Activated T-cell treated with anti-CD3 and anti-CD28 coated beads, Interleukin-2, amount 50 U/mL, for 4 hours (primary cell): Measurements from ENCODE around the gene METTL5. TPM values are rescaled to one million over a fixed set of nuclear protein-coding genes. Genes with fewer than 3 reads are reported as not detected.
"Not testable (repeated sequence)": the region's sequence is repeated elsewhere in the genome, so short reads cannot be mapped to it uniquely, and the experiment has no call there.

Experiments used
- ATAC-seq, 2 donors: fragments of 200-7000 bp; cut with Tn5 transposase; one replicate each; pipeline ENCODE4 v1.10.0; 2021
- DNase-seq: peaks from one replicate; pipeline ENCODE4 v3.0.0-alpha.2; 2020
- H3K27me3 Mint-ChIP-seq: one replicate; pipeline ENCODE4 v1.8.0; 2021; ENCODE audit warnings: low read depth, mixed read lengths
- H3K36me3 Mint-ChIP-seq: one replicate; pipeline ENCODE4 v1.8.0; 2022; ENCODE audit warnings: mixed read lengths; ENCODE audit not compliant: insufficient read depth
- H3K4me1 Mint-ChIP-seq: one replicate; pipeline ENCODE4 v1.8.0; 2021; ENCODE audit warnings: low read depth, mixed read lengths
- H3K4me3 Mint-ChIP-seq: one replicate; pipeline ENCODE4 v1.8.0; 2021; ENCODE audit warnings: mild to moderate bottlenecking, moderate library complexity, mixed read lengths
- H3K9me3 Mint-ChIP-seq: one replicate; pipeline ENCODE4 v1.8.0; 2021; ENCODE audit warnings: mixed read lengths
- total RNA-seq, 3 donors: library from RNA; stranded (reverse); gene quantifications; one replicate each; pipeline ENCODE4 v1.2.1, GENCODE V29; 2021

Gene METTL5
- 100 to 1,000 TPM; 115 to 138 (median 129) TPM for total RNA-seq

DNA sequence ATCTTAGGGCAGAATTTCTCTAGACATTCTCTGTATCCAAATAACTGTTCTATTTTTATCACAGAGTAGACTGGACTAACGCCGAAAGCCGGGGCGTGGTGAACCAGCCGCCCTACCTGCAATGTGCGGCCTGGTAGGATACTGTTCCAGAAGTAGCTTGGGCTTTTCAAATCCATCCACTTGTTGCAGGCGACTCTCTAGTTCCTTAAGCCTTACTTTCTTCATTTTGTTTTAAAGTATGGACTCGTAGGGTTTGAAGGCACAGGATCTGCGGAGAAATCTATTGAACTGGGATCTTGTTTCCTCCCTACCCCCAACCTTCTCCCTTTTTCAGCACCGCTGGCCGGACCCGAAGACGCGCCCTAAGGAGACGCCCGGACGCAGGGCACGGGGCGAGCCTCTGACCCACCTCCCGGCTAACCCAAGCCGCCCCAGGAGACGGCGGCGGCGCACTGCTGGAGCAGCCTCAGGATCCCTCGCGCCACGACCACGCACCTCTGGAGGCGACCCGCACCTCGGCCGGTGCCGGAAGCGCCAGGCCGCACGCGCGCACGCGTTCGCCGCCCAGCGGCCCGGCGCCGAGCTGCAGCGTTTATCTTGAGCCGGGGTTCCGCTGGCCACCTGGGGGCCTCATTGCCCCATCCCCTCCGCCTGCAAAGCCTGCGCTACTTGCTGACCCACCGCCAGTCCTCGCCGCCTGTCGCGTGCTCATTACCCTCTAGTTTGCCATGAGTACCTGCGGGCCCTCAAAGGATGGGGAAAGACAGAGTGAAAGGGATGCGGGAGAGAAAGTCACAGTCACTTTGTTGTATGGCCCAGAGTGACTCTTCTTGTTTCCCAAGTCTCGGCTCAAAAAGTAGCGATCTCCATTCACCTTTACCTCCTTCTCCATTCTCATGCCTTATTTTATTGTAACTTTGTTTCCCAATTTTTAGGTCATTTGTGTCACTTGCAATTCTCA is at the start of gene METTL5:
METTL5 (minus strand) TSS at position 533 of the 961 bp plus-strand sequence; CDS start at position 225, 308 bp downstream.
- Mint-ChIP-seq H3K27me3 (no peaks in the 10 kb centered on the region), H3K4me1 (peaks cover 56% of the 10 kb centered on the region), H3K36me3 (peaks cover 17% of the 10 kb centered on the region), H3K4me3 (peak within 1 kb of the TSS; percentile 90), H3K9me3 (no peaks in the 10 kb centered on the region)
- ATAC-seq = peak; percentile 68 to 69
- DNase-seq = peak; percentile 67

- Mint-ChIP-seq H3K9me3 (no peaks in the 10 kb centered on the region), H3K4me3 (no peak overlapping the region), H3K4me1 (peaks cover 17% of the 10 kb centered on the region), H3K36me3 (peaks cover 7% of the 10 kb centered on the region), H3K27me3 (no peaks in the 10 kb centered on the region)
- DNase-seq (no peak), ATAC-seq (no peak)
Measured at GRCh38 chr2:169871994-169872393, 47.3 kb upstream of the METTL5 start.

DNA sequence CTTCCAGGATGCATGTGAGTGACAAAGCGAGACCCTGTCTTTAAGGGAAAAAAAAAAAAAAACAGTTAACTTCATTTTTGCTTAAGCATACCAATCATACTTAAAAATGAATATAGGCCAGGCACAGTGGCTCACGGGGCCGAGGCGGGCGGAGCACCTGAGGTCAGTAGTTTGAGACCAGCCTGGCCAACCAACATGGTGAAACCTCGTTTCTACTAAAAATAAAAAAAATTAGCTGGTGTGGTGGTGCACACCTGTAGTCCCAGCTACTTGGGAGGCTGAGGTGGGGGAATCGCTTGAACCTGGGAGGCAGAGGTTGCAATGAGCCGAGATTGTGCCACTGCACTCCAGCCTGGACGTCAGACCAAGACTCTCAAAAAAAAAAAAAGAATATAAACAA is 46.7 kb upstream of the METTL5 start:
- H3K4me1 Mint-ChIP-seq = peaks cover 19% of the 10 kb centered on the region
- ATAC-seq, DNase-seq, H3K4me3 Mint-ChIP-seq, H3K9me3 Mint-ChIP-seq, H3K27me3 Mint-ChIP-seq, H3K36me3 Mint-ChIP-seq: not testable (repeated sequence)

DNA sequence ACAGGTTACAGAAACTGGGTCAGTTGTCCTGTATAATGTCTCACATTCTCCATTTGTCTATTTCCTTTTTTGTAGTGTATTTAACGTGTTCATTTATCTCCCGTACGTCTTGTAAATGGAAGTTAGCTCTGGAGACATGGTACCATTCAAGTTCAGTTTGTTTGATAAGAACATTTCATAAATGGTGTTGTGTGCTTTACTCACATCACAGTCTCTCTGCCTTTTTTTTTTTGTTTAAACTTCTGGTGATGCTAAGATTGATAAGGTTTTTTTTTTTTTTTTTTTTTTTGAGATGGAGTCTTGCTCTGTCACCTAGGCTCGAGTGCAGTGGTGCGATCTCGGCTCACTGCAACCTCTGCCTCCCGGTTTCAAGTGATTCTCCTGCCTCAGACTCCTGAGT is 44.2 kb upstream of the METTL5 start:
- no peak overlapping the region for H3K4me3 Mint-ChIP-seq
- H3K36me3 Mint-ChIP-seq = no peaks in the 10 kb centered on the region
- H3K4me1 Mint-ChIP-seq = peaks cover 25% of the 10 kb centered on the region
- H3K27me3 Mint-ChIP-seq = no peaks in the 10 kb centered on the region
- H3K9me3 Mint-ChIP-seq = no peaks in the 10 kb centered on the region
- ATAC-seq (no peak), DNase-seq (no peak)

- DNase-seq (no peak), ATAC-seq (no peak)
- H3K36me3 Mint-ChIP-seq = no peaks in the 10 kb centered on the region
- H3K9me3 Mint-ChIP-seq = no peaks in the 10 kb centered on the region
- no peak overlapping the region for H3K4me3 Mint-ChIP-seq
- no peaks in the 10 kb centered on the region for H3K27me3 Mint-ChIP-seq
- H3K4me1 Mint-ChIP-seq = peaks cover 35% of the 10 kb centered on the region
Measured at GRCh38 chr2:169867579-169867978, 42.9 kb upstream of the METTL5 start.

GRCh38 chr2:169866230-169866629 is 41.5 kb upstream of the METTL5 start:
- H3K36me3 Mint-ChIP-seq, H3K4me3 Mint-ChIP-seq, H3K9me3 Mint-ChIP-seq, H3K27me3 Mint-ChIP-seq, ATAC-seq, DNase-seq: not testable (repeated sequence)
- H3K4me1 Mint-ChIP-seq = peaks cover 41% of the 10 kb centered on the region

GRCh38 chr2:169865492-169865891 is 40.8 kb upstream of the METTL5 start:
- Mint-ChIP-seq H3K4me3 (no peak overlapping the region), H3K4me1 (peaks cover 40% of the 10 kb centered on the region), H3K36me3 (no peaks in the 10 kb centered on the region), H3K9me3 (no peaks in the 10 kb centered on the region), H3K27me3 (no peaks in the 10 kb centered on the region)
- no peak for ATAC-seq
- DNase-seq = no peak

- H3K36me3 Mint-ChIP-seq = peaks cover 6% of the 10 kb centered on the region
- H3K9me3 Mint-ChIP-seq = no peaks in the 10 kb centered on the region
- H3K27me3 Mint-ChIP-seq = no peaks in the 10 kb centered on the region
- H3K4me3 Mint-ChIP-seq = no peak overlapping the region
- H3K4me1 Mint-ChIP-seq = peaks cover 32% of the 10 kb centered on the region
- ATAC-seq (no peak), DNase-seq (no peak)
Measured at GRCh38 chr2:169862816-169863215, 38.1 kb upstream of the METTL5 start.

DNA sequence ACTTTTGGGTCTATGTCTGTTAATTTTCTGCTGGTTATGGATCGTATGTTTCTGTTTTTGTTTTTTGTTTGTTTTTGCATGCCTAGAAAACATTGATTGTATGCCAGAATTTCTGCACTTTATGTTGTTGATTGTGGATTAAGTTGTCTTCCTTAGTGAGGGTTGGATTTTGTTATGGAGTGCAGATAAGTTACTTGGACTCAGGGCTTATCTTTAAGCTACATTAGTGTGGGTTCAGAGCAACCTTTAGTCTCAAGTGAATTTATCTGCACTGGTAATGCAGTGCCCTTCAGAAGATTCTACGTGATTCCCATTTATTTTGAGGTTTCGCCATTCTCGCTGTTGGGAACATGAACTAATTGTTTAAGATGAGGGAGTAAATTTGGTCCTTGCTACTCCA is 35.4 kb upstream of the METTL5 start:
- H3K36me3 Mint-ChIP-seq = peaks cover 6% of the 10 kb centered on the region
- DNase-seq = no peak
- H3K4me1 Mint-ChIP-seq = peaks cover 25% of the 10 kb centered on the region
- no peaks in the 10 kb centered on the region for H3K27me3 Mint-ChIP-seq
- no peaks in the 10 kb centered on the region for H3K9me3 Mint-ChIP-seq
- no peak overlapping the region for H3K4me3 Mint-ChIP-seq
- no peak for ATAC-seq

GRCh38 chr2:169859423-169859822 is 34.7 kb upstream of the METTL5 start:
- DNase-seq (no peak), ATAC-seq (no peak)
- Mint-ChIP-seq H3K4me3 (no peak overlapping the region), H3K27me3 (no peaks in the 10 kb centered on the region), H3K9me3 (no peaks in the 10 kb centered on the region), H3K4me1 (peaks cover 25% of the 10 kb centered on the region), H3K36me3 (peaks cover 6% of the 10 kb centered on the region)

DNA sequence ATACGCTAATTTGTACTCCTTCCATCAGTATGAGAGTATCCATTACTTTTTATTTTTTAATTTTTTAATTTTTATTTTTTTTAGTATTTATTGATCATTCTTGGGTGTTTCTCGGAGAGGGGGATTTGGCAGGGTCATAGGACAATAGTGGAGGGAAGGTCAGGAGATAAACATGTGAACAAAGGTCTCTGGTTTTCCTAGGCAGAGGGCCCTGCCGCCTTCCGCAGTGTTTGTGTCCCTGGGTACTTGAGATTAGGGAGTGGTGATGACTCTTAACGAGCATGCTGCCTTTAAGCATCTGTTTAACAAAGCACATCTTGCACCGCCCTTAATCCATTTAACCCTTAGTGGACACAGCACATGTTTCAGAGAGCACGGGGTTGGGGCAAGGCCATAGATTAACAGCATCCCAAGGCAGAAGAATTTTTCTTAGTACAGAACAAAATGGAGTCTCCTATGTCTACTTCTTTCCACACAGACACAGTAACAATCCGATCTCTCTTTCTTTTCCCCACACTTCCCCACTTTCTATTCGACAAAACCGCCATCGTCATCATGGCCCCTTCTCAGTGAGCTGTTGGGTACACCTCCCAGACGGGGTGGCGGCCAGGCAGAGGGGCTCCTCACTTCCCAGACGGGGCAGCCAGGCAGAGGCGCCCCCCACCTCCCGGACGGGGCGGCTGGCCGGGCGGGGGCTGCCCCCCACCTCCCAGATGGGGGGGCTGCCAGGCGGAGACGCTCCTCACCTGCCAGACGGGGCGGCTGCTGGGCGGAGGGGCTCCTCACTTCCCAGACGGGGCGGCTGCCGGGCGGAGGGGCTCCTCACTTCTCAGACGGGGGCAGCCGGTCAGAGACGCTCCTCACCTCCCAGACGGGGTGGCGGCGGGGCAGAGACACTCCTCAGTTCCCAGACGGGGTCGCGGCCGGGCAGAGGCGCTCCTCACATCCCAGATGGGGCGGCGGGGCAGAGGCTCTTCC is 30.9 kb upstream of the METTL5 start:
- not testable (repeated sequence) for H3K9me3 Mint-ChIP-seq, ATAC-seq, DNase-seq, H3K4me3 Mint-ChIP-seq, H3K27me3 Mint-ChIP-seq
- peaks cover 13% of the 10 kb centered on the region for H3K36me3 Mint-ChIP-seq
- peaks cover 14% of the 10 kb centered on the region for H3K4me1 Mint-ChIP-seq

GRCh38 chr2:169853041-169853668 is 28.4 kb upstream of the METTL5 start:
- ATAC-seq (no peak), DNase-seq (no peak)
- peaks cover 21% of the 10 kb centered on the region for H3K4me1 Mint-ChIP-seq
- no peaks in the 10 kb centered on the region for H3K27me3 Mint-ChIP-seq
- no peaks in the 10 kb centered on the region for H3K9me3 Mint-ChIP-seq
- peaks cover 13% of the 10 kb centered on the region for H3K36me3 Mint-ChIP-seq
- no peak overlapping the region for H3K4me3 Mint-ChIP-seq

DNA sequence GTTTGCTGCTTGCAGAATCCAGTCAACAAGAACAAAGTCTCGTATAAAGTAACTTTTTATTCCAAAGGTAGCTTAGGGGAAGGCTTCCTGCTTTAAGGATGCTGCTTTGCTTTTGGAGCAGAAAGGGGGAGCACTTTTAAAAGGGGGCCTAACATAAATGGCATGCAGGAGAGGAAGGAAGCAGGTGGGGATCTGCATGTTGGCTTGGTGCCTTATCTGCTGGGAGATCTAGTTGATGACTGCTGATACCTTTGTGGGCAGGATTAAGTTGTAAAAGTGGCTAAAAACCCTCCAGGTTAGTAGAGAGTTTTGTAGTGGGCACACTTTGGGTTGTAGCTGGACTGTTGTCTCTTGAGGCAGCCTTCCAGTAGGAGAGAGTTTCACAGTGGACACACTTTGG is 25.0 kb upstream of the METTL5 start:
- DNase-seq (no peak), ATAC-seq (no peak)
- no peaks in the 10 kb centered on the region for H3K9me3 Mint-ChIP-seq
- no peaks in the 10 kb centered on the region for H3K27me3 Mint-ChIP-seq
- H3K4me1 Mint-ChIP-seq = peaks cover 36% of the 10 kb centered on the region
- H3K36me3 Mint-ChIP-seq = peaks cover 16% of the 10 kb centered on the region
- no peak overlapping the region for H3K4me3 Mint-ChIP-seq
